NCI-H2227 (cell line): ENCODE data around the gene CEMIP2.

Source experiments
- DNase-seq: peaks from one replicate; lab custom pipeline; 2025; ENCODE audit not compliant: unreplicated experiment; lab: John Stamatoyannopoulos, UW

CEMIP2 gene

DNA sequence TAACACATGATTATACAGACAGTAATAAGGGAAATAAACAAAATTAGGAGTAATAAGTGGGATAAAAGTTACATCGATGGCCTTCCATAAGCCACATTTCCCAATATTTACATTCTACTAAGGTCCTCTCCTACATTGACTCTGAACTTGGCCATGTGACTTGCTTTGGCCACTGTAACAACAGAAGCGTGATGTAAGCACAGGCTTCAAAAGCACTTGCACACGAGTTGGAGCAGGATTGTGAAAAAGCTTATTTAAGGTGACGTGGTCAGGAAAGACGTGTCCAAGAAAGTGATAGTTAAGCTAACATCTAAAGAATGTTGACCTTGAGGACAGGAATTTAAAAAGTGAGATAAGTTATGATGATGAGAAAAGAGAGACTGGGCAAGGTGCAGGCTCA, 9.8 kb upstream of the CEMIP2 start:
- DNase-seq: no peak

DNA sequence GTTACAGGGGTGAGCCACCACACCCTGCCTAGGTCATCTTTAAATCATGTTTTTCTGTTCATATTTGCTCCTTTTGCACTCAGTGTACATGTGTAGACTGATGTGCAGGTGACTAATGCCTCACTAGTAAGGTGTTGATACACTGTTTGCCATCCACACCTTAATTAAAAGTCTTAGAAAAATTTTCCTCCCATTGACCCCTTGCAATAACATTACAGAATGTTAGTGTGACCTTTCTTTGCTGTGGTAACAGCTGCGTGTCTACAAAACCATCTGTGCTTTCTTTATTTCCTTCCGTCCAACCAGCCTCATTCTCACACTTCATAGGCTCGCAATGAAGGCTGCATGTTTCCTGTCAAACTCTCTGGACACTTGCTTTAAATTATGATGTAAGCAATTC, 6.6 kb upstream of the CEMIP2 start:
- DNase-seq: no peak

DNA sequence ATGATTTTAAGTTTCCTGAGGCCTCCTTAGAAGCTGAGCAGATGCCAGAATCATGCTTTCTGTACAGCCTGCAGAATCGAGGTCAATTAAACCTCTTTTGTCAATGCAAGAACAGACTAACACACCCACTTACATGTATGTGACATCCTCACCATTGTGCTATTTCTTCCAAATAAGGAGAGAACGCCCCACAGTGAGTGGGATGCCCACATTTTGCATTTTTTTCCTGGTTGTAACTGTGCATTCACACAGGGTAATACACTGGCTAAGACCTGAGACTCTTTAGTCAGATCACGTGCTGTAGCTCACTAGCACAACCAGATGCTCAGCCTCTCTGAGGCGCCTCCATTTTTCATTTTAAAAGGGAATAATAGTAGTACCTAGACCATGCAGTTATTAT, 4.4 kb upstream of the CEMIP2 start:
- no peak for DNase-seq

DNA sequence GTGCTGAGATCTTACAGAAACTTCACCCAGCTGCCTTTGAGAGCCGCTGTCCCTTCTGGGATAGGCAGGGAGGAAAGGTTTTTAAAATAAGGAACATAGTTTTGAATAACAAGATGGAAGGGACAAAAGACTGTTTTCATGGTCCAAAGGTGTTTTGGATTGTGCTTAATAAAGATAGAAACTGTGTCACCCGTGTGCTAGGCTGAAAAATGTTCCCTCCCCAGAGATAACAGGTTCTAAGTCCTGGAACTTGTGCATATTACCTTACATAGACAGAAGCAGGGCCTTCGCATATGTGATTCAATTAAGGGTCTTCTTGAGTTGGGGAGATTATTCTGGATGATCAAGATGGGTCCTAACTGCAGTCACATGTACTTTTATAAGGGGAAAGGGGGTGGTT, 1.9 kb upstream of the CEMIP2 start:
- no peak for DNase-seq

DNA sequence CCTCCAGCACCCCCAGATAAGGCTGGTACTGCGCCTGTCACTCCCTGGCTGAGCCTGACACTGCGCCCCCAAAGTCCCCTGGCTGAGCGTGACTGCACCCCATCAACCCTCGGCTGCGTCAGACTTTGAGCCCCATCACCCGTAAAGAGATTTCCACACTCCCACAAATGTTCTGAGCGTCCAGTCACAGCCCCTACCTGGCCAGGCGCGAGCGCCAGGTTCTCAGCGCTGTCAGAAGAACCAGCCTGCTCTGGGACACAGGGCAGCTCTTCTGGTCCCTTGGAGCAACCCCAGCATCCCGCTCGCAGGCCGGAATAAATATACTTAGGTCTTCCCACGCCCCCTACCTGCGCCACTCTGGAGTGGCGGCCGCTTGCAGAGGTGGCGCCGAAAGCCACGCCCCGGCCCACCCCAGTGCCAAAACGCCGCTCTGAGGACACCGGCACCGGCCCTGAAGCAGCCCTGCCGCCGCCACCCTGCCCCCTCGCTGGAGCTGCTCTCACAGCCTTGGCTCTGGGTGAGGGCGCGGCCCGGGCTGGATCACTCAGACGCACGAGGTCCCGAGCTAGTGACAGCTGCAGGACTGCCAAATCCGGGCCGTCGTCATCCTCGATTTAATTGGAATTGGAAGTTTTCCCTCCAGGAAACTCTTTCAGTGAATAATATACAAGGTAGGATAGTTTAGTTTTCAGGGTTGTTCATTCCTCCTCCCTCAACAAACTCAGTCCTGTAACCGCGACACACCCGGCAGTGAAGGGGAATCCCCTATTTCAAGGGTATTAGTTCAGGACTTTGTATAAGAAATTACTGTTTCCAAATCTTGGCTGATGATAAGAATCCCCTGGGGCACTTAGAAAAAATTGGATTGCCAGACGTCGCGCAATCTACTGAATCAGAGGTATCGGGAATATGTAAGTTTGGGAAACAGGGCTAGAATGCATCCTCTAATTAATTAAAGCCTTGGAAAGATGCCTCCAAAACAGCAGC, 1.2 kb upstream of the CEMIP2 start:
- peak; percentile 52 for DNase-seq

DNA sequence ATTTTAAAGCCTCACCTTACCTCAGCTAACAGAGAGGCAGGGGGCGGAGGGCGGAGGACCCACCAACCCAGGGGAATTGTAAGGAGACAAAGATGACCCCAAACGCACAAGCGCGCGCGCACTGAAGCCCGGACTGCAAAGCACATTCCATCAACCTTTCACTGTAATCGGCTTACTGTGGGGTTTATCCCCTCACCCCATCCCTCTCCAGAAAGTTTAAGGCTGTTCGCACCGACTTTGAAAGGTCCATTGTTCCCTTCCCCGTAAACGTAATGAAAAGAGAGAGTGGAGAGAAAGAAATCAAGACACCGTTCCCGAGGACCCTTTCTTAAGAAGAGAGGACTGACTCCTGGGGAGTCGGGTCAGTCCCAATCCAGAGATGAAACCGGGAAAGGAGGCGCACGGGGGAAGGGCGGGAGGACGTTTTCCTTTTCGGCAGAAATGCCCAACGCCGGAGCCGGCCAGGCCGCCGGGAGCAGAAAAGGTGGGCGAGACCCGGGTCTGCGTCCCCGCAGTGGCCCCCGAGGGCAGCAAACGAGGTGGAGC, 464 bp downstream of the CEMIP2 start:
- peak; percentile 23 for DNase-seq

DNA sequence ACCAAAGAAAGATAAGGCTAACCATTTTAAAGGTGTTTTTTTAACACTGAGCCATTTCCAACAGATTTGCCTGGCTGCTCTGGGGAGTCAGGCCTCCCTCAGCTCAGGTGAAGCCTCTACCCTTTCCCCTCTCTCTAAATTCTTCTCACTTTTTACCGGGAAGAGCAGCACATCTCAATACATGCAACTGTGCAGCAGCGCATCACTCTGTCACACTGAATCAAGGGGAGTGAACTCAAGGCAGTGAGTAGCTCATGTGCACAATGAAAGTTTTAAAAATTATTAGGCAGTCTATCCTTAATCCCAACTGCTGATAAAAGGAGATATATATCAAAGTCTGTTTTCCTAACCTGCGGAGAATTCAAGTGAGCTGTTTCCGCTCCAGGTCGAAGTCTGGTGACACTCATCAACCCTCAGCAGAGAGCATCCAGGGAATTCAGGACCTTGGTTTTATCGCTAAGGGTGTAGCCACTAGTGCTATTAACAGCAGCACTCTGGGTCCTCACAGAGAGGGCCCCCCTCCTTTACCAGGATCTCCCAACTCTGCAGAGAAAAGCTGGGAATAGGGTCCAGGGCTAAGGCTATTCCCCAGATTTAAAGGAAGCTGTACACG, 1.0 kb downstream of the CEMIP2 start:
- no peak for DNase-seq

DNA sequence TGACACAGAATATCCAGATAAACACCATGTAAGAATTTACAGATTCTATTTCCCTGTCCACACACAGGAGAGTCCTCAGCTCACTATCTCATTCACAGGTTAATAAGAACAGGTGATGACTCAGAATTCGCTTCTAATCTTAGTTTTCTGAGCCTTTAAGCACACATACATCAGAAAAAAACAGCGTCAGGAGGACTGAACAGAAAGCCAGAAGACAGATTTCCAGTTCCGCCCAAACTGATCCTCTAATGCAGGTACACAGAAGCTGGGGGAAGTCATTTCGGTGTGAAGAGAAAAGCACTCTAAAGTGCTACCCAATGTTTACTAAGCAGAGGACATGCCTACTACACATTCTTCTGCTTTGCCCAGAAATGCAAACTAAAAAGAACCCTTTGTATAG, 1.6 kb downstream of the CEMIP2 start:
- DNase-seq: no peak

DNA sequence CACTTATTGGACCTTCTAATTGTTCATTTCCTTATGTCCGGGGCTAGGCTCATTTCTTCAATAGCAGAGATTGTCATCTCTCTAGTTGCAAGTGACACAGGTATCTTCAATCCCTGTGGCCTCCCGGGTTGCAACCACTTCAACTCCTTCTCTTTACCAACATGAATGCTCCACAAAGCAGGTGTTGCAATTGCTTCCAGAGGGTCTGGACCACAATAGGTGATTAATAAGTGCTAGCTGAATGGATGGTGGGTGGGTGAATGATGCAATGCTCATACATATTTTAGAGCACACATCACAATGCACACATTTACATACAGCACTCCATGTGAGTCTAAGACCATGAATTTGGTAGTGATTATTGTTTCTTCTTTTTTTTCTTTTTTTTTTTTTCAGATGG, 2.6 kb downstream of the CEMIP2 start:
- DNase-seq: peak; percentile 2

DNA sequence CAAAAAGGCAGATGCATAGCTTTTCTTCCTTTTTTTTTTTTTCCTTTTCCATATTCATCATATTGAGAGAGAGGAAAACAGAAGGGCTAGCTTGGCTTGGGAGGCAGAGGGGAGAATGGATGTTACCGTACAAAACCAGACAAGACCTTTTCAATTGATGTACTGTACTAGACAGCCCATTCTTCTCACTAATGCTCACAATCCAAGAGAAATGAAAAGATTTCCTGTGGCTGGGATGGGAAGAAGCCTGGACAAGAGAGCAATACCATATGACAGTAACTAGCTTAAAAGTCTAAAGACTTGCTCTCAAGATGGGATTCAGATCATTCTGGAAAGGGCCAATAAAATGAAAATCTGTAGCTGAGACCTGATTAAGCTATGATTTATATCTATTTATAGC, 3.4 kb downstream of the CEMIP2 start:
- no peak for DNase-seq

DNA sequence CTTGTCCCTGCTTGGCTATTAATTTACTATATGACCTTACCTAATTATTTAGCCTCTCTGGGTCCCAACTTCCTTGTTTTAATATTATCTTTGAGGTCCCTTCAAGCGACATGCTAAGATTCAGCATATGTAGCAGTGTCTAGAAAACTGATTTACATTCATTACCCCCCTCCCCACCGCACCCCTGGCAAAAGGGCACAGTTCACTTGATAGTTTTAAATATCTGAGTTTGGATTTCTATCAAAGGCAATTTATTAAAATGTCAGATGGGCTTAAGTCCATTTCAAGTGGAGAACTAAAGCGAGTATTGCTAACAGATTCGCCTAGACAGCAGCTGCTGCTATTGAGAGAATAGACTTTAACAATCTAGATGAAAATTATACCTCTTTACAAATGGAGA, 3.9 kb downstream of the CEMIP2 start:
- no peak for DNase-seq

DNA sequence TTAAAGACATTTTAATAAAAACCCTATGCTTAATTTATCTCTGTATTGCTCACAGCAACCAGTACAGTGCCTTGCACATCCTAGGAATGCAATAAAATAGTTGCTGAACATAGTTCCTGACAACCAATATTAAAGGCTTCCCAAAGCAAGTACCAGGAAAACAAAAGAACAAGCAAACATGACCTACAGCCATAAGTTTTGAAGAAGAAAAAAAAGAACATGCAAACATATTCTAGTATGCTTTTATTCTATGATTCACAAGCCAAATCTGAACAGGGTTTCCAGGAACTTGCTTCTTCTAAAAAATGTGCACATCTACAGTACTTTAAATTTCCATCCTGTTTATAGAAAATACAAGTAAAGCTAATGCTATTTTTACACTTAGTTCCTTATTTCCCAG, 4.5 kb downstream of the CEMIP2 start:
- no peak for DNase-seq

DNA sequence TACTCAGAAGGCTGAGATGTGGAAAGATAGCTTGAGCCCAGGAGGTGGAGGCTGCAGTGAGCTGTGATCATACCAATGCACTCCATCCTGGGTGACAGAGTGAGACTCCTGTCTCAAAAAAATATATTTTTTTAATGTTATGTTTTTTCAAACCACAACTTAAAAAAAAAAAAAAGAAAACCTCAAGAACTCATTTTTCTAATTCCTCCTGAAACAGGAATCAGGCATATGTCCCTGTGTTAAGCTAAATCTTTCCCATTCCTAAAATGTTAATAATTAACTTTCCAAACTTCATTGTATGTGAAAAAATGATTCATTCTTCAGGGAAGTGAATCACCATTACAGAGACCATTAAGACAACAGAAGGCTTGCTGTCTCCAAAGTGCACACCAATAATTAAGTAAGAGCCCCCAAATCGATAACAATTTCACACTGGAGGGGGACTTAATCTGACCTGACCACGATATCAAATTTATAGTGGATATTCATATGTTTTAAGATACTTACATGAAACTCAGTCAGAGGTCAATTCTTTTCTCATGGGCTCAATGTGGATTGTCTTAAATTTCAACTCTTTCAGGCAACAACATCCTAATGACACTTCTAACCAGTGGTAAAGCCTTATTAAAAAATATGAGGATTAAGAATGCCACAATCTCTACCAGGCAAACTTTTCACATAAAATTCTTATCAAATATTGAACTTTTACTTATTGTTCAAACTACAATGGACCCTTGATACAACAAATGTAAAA, 5.2 kb downstream of the CEMIP2 start:
- no peak for DNase-seq

DNA sequence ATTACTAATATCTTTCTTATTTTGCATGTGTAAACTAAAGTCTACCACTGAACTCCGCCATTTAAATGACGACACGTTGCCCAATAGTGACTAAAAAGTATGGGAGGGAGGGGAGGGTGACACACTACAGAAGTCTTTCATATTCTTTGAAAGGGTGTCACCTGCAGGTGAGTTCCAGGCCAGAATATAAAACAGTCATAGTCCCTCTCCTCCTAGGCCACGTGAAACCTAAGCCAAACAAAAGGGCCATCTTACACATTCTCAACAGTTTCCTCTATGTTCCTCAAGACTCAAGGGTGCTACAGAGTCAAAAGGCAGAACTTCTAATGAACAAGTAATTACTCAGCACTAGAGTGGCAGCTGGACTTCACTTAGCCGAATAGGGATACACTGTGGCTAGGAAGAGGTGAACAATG, 6.4 kb downstream of the CEMIP2 start:
- no peak for DNase-seq

DNA sequence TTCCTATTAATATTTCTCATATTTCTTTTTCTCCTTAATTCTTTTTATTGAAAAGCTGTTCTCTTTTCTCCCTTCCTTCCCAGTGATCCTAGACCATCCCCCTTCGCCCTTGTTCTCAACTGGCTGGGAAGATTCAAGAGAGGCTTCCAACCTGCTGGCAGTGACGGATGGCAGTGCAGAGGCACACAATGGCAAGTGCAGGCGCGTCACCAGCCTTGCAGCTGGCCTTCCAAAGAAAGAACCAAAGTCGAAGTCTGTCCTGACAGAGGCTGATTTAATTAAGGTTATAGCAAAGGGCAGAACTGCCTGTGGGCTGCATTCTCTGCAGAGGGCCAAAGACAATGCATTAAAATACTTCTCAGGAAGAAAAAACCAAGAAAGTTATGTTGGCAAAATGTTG, 7.4 kb downstream of the CEMIP2 start:
- DNase-seq: peak; percentile 40

DNA sequence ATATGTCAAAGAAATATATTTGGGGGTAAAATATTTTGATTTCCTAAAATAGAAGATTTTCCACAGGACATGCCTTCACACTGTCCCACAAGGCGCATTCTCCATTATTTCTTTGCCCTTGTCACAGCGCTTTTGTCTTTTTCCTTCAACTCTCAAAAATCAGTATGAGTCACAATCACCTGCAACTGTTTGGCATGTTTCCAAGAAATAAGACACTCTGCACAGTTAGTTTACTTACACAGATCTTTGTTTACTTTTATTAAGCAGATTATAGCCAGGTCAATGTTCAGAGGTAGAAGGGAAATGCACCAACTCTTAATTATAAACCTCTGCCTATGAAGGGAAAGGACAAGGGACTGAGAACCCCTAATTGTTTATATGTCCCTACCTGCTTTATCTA, 9.5 kb downstream of the CEMIP2 start:
- peak; percentile 23 for DNase-seq

DNA sequence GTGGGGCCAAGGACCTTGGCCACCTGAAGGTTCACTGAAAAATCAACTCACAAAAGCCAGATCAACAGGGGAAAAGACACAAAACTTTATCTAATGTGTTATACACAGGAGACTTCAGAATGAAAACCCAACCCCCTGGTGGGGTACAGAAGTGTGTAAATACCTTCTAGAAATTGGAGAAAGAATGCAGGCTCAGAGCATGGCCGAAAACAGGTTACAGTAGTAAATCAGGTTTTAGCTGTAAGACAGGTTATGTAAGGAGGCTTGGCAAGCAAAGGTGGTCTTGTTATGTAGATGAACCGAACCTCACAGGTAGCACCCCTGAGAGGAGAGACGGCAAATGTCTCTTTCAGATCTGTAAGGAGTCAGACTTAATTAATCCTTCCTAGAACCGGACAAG, 10.0 kb downstream of the CEMIP2 start:
- no peak for DNase-seq

DNA sequence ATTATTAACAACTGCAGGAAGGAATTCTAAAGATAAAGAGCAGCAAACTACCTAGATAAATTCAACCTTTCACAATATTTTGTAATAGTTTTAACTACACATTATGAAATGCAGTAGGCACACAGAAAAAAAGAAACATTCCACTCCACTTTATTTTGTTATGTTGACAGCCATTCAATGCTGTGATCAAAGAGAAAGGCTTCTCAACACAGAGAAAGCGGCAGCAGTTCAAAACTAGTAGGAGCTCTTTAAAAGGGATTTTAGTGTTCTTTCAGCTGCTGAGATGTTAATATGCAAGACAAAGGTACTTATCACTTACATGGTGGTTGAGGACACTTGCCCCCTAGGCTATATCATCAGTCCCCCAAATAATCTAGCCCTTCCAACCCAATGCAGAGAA, 11.6 kb downstream of the CEMIP2 start:
- no peak for DNase-seq

DNA sequence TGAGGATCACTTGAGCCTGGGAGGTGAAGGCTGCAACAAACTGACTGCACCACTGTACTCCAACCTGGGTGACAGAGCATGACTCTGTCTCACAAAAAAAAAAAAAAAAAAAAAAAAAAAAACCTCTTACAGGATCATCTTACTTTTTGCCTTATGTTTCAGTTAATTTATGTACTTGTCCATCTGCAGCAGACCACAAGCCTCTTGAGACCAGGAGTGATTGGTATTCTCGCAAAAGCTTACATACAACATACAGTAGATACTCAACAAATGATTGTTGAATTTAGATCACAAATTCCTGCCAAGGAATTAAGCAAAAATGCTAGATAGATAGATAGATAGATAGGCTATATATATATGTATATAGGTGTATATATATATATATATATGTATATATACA, 12.4 kb downstream of the CEMIP2 start:
- DNase-seq: no peak

DNA sequence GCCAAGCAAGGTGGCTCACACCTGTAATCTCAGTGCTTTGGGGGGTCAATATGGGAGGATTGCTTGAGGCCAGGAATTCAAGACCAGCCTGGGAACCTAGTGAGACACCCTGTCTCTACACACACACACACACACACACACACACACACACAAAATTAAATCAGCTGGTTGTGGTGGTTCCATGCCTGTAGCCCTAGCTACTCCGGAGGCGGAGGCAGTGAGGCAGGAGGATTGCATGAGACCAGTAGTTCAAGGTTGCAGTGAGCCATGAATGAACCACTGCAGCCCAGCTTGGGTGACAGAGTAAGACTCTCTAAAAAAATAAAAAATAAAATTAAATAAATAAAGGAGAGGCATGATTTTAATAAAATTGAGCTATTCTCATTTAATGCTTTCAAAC, 13.1 kb downstream of the CEMIP2 start:
- DNase-seq: no peak

DNA sequence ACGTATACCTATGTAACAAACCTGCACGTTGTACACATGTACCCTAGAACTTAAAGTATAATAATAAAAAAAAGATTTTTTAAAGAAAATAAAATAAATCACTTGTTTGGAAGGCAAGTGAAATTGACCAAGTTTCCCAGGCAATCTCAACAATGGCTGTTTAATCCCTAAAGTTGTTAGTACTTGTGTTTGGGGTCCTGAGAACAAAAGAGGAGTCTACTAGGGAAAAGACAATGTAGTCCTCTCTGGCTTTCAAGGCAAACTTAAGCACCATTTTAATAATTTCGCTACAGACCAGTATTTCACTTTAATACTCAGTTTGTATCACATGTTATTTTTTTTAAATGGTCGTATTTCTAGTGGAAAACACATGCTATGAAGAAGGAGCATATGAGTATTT, 14.2 kb downstream of the CEMIP2 start:
- no peak for DNase-seq

DNA sequence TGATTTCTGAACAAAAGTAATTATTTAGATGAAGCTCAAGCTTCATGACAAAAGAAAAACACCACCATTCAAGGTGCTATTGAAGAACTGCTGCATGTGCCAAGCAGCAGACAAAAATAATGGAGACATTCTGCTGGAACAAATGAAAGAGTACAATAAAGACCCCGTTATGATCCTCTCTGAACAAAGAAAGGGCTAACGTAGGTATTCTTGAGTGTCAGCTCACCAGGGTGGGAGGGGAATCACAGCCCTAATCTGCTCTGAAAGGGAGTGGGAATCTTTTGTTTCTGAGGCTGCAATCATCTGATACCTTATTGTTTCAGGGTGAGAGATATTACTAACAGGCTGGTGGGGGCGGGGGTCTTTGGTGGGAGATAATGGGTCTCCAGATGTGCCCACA, 15.4 kb downstream of the CEMIP2 start:
- peak; percentile 70 for DNase-seq
